GM13977 (cell line): ENCODE results near the gene SSH2.
A peak's percentile ranks its signal among the peaks of the same experiment; 100 is the strongest.

Experiments used
- DNase-seq: peaks from one replicate; pipeline ENCODE4 v3.0.0; 2012; ENCODE audit warnings: low spot score
- CTCF ChIP-seq: IDR thresholded peaks from 2 replicates; pipeline ENCODE4 v1.5.1; 2012; ENCODE audit warnings: mild to moderate bottlenecking, control low read depth; ENCODE audit not compliant: insufficient read depth; ENCODE audit errors: extremely low read depth, missing control alignments
- in situ Hi-C: fragments of 300-500 bp; cut with MboI; formaldehyde crosslinking; loops from one replicate; pipeline ENCODE4 v1.12.0; 2022; ENCODE audit warnings: low sequenced_read_pairs, low pct_unique_long_range_greater_than_20kb, mixed read lengths, inconsistent platforms; ENCODE audit not compliant: unreplicated experiment

Gene SSH2

GRCh38 chr17:29716566-29716965, 213.5 kb downstream of the SSH2 start:
- in situ Hi-C loops: no loop called here

GRCh38 chr17:29715680-29716079, 214.3 kb downstream of the SSH2 start:
- in situ Hi-C loops: no loop called here
- DNase-seq: no peak
- no peak for TF ChIP-seq CTCF

More at GRCh38 chr17:29716566-29716965, 213.5 kb downstream of the SSH2 start:
- TF ChIP-seq CTCF: no peak
- DNase-seq: no peak

GRCh38 chr17:29714146-29714545, 215.9 kb downstream of the SSH2 start:
- TF ChIP-seq CTCF: no peak

GRCh38 chr17:29713626-29714025, 216.4 kb downstream of the SSH2 start:
- in situ Hi-C loops: no loop called here

More at GRCh38 chr17:29714146-29714545, 215.9 kb downstream of the SSH2 start:
- no peak for DNase-seq
- in situ Hi-C loops: no loop called here

GRCh38 chr17:29711588-29712385, 218.2 kb downstream of the SSH2 start:
- TF ChIP-seq CTCF: no peak
- in situ Hi-C loops: no loop called here
- no peak for DNase-seq

More at GRCh38 chr17:29713626-29714025, 216.4 kb downstream of the SSH2 start:
- TF ChIP-seq CTCF: no peak
- DNase-seq: peak; percentile 23

- no peak for DNase-seq
- in situ Hi-C loops: no loop called here
- TF ChIP-seq CTCF: no peak
Observed at GRCh38 chr17:29710891-29711418, 219.1 kb downstream of the SSH2 start.
